ENCODE data around the gene TRDN. TPM values are rescaled to one million over a fixed set of nuclear protein-coding genes. Genes with fewer than 3 reads are reported as not detected.

Gene TRDN
- total and polyA plus RNA-seq, 10 donors: 0.03 to 0.20 (median 0.10) TPM; not detected in 7

GRCh38 chr6:123622780-123623179 is 14.0 kb downstream of the TRDN start:
- Histone ChIP-seq H3K9me3 (no peaks in the 10 kb centered on the region), H3K36me3 (no peaks in the 10 kb centered on the region), H3K27me3 (replicated peaks in 1 of 7) (no peaks in the 10 kb centered on the region), H3K4me3 (no peak overlapping the region), H3K27ac (no peak overlapping the region), H3K4me1 (no peaks in the 10 kb centered on the region)
- DNase-seq: no peak
- intact Hi-C loops (cut with DNase I; ENCODE audit: low total_unique reads): no loop called here
- 85 to 95% (median 89%) methylated on average over 1 of the region's 1 CpG for WGBS, 5 donors
- TF ChIP-seq POLR2AphosphoS5 (IDR thresholded peaks at IDR 0.05): no peak
- TF ChIP-seq POLR2A (IDR thresholded peaks at IDR 0.05): no peak
- TF ChIP-seq CTCF (IDR thresholded peaks at IDR 0.05 in 8 of 11, conservative IDR thresholded peaks at IDR 0.05 in 3 of 11): no peak

- Histone ChIP-seq H3K27ac (no peak overlapping the region), H3K9me3 (no peaks in the 10 kb centered on the region), H3K27me3 (replicated peaks in 1 of 7) (no peaks in the 10 kb centered on the region), H3K36me3 (no peaks in the 10 kb centered on the region), H3K4me3 (no peak overlapping the region), H3K4me1 (no peaks in the 10 kb centered on the region)
- DNase-seq: no peak
- no peak for TF ChIP-seq POLR2A (IDR thresholded peaks at IDR 0.05)
- TF ChIP-seq CTCF (IDR thresholded peaks at IDR 0.05 in 8 of 11, conservative IDR thresholded peaks at IDR 0.05 in 3 of 11): no peak
- TF ChIP-seq POLR2AphosphoS5 (IDR thresholded peaks at IDR 0.05): no peak
- intact Hi-C loops (cut with DNase I; ENCODE audit: low total_unique reads): no loop called here
These were observed 17.6 kb downstream of the TRDN start for GRCh38 chr6:123619156-123619555.

- intact Hi-C loops (cut with DNase I; ENCODE audit: low total_unique reads): no loop called here
- WGBS, 5 donors: 62 to 78% (median 65%) methylated on average over 3 of the region's 3 CpGs
- no peaks in the 10 kb centered on the region for H3K4me1 ChIP-seq
These were observed 19.8 kb downstream of the TRDN start for GRCh38 chr6:123616942-123617341.

GRCh38 chr6:123616016-123616415 is 20.7 kb downstream of the TRDN start:
- intact Hi-C loops (cut with DNase I; ENCODE audit: low total_unique reads): no loop called here
- TF ChIP-seq POLR2AphosphoS5 (IDR thresholded peaks at IDR 0.05) (no peak), POLR2A (IDR thresholded peaks at IDR 0.05) (no peak), CTCF (IDR thresholded peaks at IDR 0.05 in 8 of 11, conservative IDR thresholded peaks at IDR 0.05 in 3 of 11) (no peak)
- Histone ChIP-seq H3K9me3 (no peaks in the 10 kb centered on the region), H3K27me3 (replicated peaks in 1 of 7) (no peaks in the 10 kb centered on the region), H3K4me1 (no peaks in the 10 kb centered on the region), H3K27ac (no peak overlapping the region), H3K36me3 (no peaks in the 10 kb centered on the region), H3K4me3 (no peak overlapping the region)
- DNase-seq: no peak
- WGBS, 5 donors: 63 to 82% (median 79%) methylated on average over 5 of the region's 5 CpGs

More at GRCh38 chr6:123616942-123617341, 19.8 kb downstream of the TRDN start:
- Histone ChIP-seq H3K27ac (no peak overlapping the region), H3K27me3 (replicated peaks in 1 of 7) (no peaks in the 10 kb centered on the region), H3K4me3 (no peak overlapping the region), H3K9me3 (no peaks in the 10 kb centered on the region), H3K36me3 (no peaks in the 10 kb centered on the region)
- DNase-seq: no peak
- TF ChIP-seq POLR2AphosphoS5 (IDR thresholded peaks at IDR 0.05): no peak
- TF ChIP-seq CTCF (IDR thresholded peaks at IDR 0.05 in 8 of 11, conservative IDR thresholded peaks at IDR 0.05 in 3 of 11): no peak
- TF ChIP-seq POLR2A (IDR thresholded peaks at IDR 0.05): no peak
